NCI-H2081 (cell line): Measurements from ENCODE around the gene ZC3H10.
"Not testable (repeated sequence)": the region's sequence is repeated elsewhere in the genome, so short reads cannot be mapped to it uniquely, and the experiment has no call there.

Experiments
- DNase-seq, 2 experiments: peaks; one replicate each; lab custom pipeline; 2025; lab: John Stamatoyannopoulos, UW

ZC3H10 gene

GRCh38 chr12:56154818-56155217 is 36.8 kb downstream of the ZC3H10 start:
- no peak for DNase-seq

GRCh38 chr12:56155256-56155845 is 37.3 kb downstream of the ZC3H10 start:
- DNase-seq: no peak

GRCh38 chr12:56156464-56157200 is 38.6 kb downstream of the ZC3H10 start:
- not testable (repeated sequence) for DNase-seq

GRCh38 chr12:56157201-56158028 is 39.3 kb downstream of the ZC3H10 start:
- DNase-seq: peak; percentile 80 to 84

- DNase-seq: peak; percentile 99
Measured at GRCh38 chr12:56158029-56158925, 40.2 kb downstream of the ZC3H10 start, which contains the start of gene MYL6. Gene MYL6 (plus strand): TSS chr12:56158359. CDS start chr12:56158402, 43 bp downstream.

GRCh38 chr12:56158926-56159461 is 40.9 kb downstream of the ZC3H10 start:
- peak in 1 of 2 experiments; percentile 56 for DNase-seq

GRCh38 chr12:56159482-56160192 is 41.6 kb downstream of the ZC3H10 start:
- DNase-seq: peak in 1 of 2 experiments; percentile 17

- peak in 1 of 2 experiments; percentile 17 for DNase-seq
Measured at GRCh38 chr12:56160193-56160763, 42.2 kb downstream of the ZC3H10 start.

GRCh38 chr12:56160894-56161689 is 43.0 kb downstream of the ZC3H10 start:
- no peak for DNase-seq

GRCh38 chr12:56161690-56162351 is 43.8 kb downstream of the ZC3H10 start:
- no peak for DNase-seq

GRCh38 chr12:56162468-56163290 is 44.6 kb downstream of the ZC3H10 start:
- DNase-seq: no peak

- no peak for DNase-seq
Measured at GRCh38 chr12:56163533-56164344, 45.7 kb downstream of the ZC3H10 start.

GRCh38 chr12:56164345-56164729 is 46.3 kb downstream of the ZC3H10 start:
- DNase-seq: no peak

GRCh38 chr12:56165369-56165768 is 47.3 kb downstream of the ZC3H10 start:
- DNase-seq: no peak

- DNase-seq: no peak
Measured at GRCh38 chr12:56169229-56169759, 51.2 kb downstream of the ZC3H10 start.

- no peak for DNase-seq
Measured at GRCh38 chr12:56172839-56173238, 54.8 kb downstream of the ZC3H10 start.
